Measurements from ENCODE around the gene SERPINB7. TPM values are rescaled to one million over a fixed set of nuclear protein-coding genes. Genes with fewer than 3 reads are reported as not detected.

SERPINB7 gene
- total and polyA plus RNA-seq, 2 of the 4 experiments (the other 2 are of a cell fraction): 79.9 to 100 TPM

DNA sequence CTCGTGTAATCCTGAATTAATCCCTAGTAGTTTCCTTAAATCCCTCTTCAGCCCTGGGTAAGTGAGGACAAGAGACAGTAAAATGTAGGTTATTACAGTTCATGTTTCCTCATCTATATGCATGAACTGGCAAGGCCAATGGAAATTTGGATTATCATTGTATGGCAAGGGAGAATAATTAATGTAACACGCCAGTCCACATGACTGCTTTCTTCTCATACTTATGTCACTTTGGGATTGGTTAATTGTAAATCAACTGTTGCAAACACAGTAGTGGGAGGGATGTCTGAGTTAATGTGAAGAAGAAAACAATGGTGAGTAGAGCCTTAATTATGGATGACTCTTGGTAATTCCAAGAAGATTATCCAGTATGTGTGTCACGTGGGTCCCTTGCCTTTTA is 1.7 kb upstream of the SERPINB7 start:
- no peak overlapping the region; the same call in 1 of the 2 replicates for H2AK5ac ChIP-seq (ENCODE audit: low read depth, low read length)
- WGBS, 2 experiments (ENCODE audit: extremely low coverage in 2 of 2, insufficient read length in 1 of 2): no CpG with 5 or more reads among the region's 3 CpGs
- ChIA-PET CTCF (no interaction called here), POLR2A (ENCODE audit: unreplicated experiment) (no interaction called here)
- TF ChIP-seq SMC3 (IDR thresholded peaks at IDR 0.05; ENCODE audit: low read depth, low read length) (no peak), CHD1 (IDR thresholded peaks at IDR 0.05; ENCODE audit: low read depth, low read length) (no peak), CEBPB (IDR thresholded peaks at IDR 0.05; ENCODE audit: low read depth, low read length) (no peak), POLR2A (IDR thresholded peaks at IDR 0.05; ENCODE audit: low read depth, low read length) (no peak), RCOR1 (IDR thresholded peaks at IDR 0.05; ENCODE audit: insufficient replicate concordance, low read length) (no peak), USF2 (IDR thresholded peaks at IDR 0.05; ENCODE audit: low read depth, low read length) (no peak), MAFK (IDR thresholded peaks at IDR 0.05; ENCODE audit: low read depth, low read length) (no peak), RAD21 (IDR thresholded peaks at IDR 0.05; ENCODE audit: low read length) (no peak), MXI1 (IDR thresholded peaks at IDR 0.05; ENCODE audit: borderline replicate concordance, low read depth, low read length) (no peak), BHLHE40 (IDR thresholded peaks at IDR 0.05; ENCODE audit: low read depth, low read length) (no peak), CTCF (conservative IDR thresholded peaks at IDR 0.05; ENCODE audit: low read depth, low read length) (no peak), ELK1 (IDR thresholded peaks at IDR 0.05; ENCODE audit: borderline replicate concordance, low read depth, low read length) (no peak), NFE2L2 (IDR thresholded peaks at IDR 0.05; ENCODE audit: low read depth, low read length) (no peak), RFX5 (IDR thresholded peaks at IDR 0.05; ENCODE audit: low read depth, low read length) (no peak), FOS (IDR thresholded peaks at IDR 0.05; ENCODE audit: low read depth, low read length) (no peak), MAZ (IDR thresholded peaks at IDR 0.05; ENCODE audit: borderline replicate concordance, low read depth, low read length) (no peak)
- peak overlapping the region; percentile 26; the same call in 1 of the 2 replicates for H3K4ac ChIP-seq (ENCODE audit: low read depth, low read length)
- peak overlapping the region; percentile 75 for H2BK20ac ChIP-seq (ENCODE audit: low read depth, low read length)
- no peak overlapping the region for H2AFZ ChIP-seq (replicated peaks; ENCODE audit: low read length, poor library complexity)
- H3K18ac ChIP-seq (ENCODE audit: low read depth, low read length): peak overlapping the region; percentile 29; the same call in 1 of the 2 replicates
- H3K36me3 ChIP-seq (ENCODE audit: control insufficient read depth, insufficient read depth, low read length): no peaks in the 10 kb centered on the region
- no peak overlapping the region for H3K56ac ChIP-seq (ENCODE audit: extremely low read depth, insufficient read depth, low read length)
- intact Hi-C loops (cut with micrococcal nuclease) (no loop called here), dilution Hi-C loops (cut with HindIII; ENCODE audit: low sequenced_read_pairs, unreplicated experiment) (no loop called here), in situ Hi-C loops (cut with MboI; ENCODE audit: low sequenced_read_pairs) (no loop called here)
- no peak overlapping the region for H3K9ac ChIP-seq (ENCODE audit: low read depth, low read length)
- H3K23ac ChIP-seq (ENCODE audit: low read depth, low read length): no peak overlapping the region; the same call in 1 of the 2 replicates
- H3K4me1 ChIP-seq (ENCODE audit: control insufficient read depth, insufficient read depth, low read length): peaks cover 9% of the 10 kb centered on the region; the same call in 1 of the 2 replicates
- DNase-seq (no peak), ATAC-seq (ENCODE audit: low read depth) (no peak)
- H3K9me3 ChIP-seq (ENCODE audit: control insufficient read depth, insufficient read depth, low read length): no peaks in the 10 kb centered on the region
- H4K91ac ChIP-seq (ENCODE audit: insufficient read depth, low read depth, low read length): no peak overlapping the region
- peak overlapping the region; percentile 43 for H2BK5ac ChIP-seq (ENCODE audit: low read depth, low read length, poor library complexity, severe bottlenecking)
- no TSS peak for BruUV-seq (replicated peaks)
- H2BK120ac ChIP-seq (ENCODE audit: low read depth, low read length): peak overlapping the region; percentile 50
- peak overlapping the region in 1 of 2 experiments; percentile 40; a peak in 1 of 4 replicates for H4K8ac ChIP-seq (ENCODE audit: low read depth in 2 of 2, low read length in 2 of 2)
- no peak overlapping the region for H2AK9ac ChIP-seq (replicated peaks; ENCODE audit: low read depth, low read length, poor library complexity)
- H3K4me2 ChIP-seq (ENCODE audit: low read depth, low read length): no peak overlapping the region
- H3K9me1 ChIP-seq (ENCODE audit: insufficient read depth, low read length): peaks cover 15% of the 10 kb centered on the region
- H3K14ac ChIP-seq (replicated peaks; ENCODE audit: low read depth, low read length): peak overlapping the region; percentile 53; the same call in 1 of the 2 replicates
- H3K27me3 ChIP-seq (ENCODE audit: control insufficient read depth, insufficient read depth, low read length): no peaks in the 10 kb centered on the region
- no peak overlapping the region for H3K4me3 ChIP-seq (ENCODE audit: insufficient read depth, low read depth, low read length)
- no peaks in the 10 kb centered on the region for H4K20me1 ChIP-seq (ENCODE audit: insufficient read depth, low read length)
- no peak overlapping the region for H3K27ac ChIP-seq (ENCODE audit: insufficient read depth, low read length)
- H3K79me1 ChIP-seq (ENCODE audit: low read depth in 1 of 2, low read length in 2 of 2): peaks cover 0 to 12% of the 10 kb centered on the region in 2 experiments; a peak in 2 of 4 replicates
- no peak overlapping the region; the same call in 1 of the 2 replicates for H4K5ac ChIP-seq (ENCODE audit: low read depth, low read length)
- peak overlapping the region; percentile 60; the same call in 1 of the 3 replicates for H2BK15ac ChIP-seq (ENCODE audit: low read depth, low read length)
